ENCODE results near the gene SUSD6. TPM values are rescaled to one million over a fixed set of nuclear protein-coding genes. Genes with fewer than 3 reads are reported as not detected.

The SUSD6 gene
- total and polyA plus RNA-seq, 2 experiments from 2014 or later: 15.7 to 28.4 TPM

GRCh38 chr14:69687606-69688298, 76.4 kb downstream of the SUSD6 start:
- no peak for TF ChIP-seq EZH2 (IDR thresholded peaks at IDR 0.05; ENCODE audit: borderline replicate concordance)
- no peak for TF ChIP-seq CTCF (IDR thresholded peaks at IDR 0.05; ENCODE audit: poor library complexity)
- H4K20me1 ChIP-seq (ENCODE audit: insufficient read depth, poor library complexity, severe bottlenecking): peaks cover 6% of the 10 kb centered on the region
- H3K4me2 ChIP-seq: no peak overlapping the region
- no peak overlapping the region for H2AFZ ChIP-seq
- H3K9me2 ChIP-seq (replicated peaks; ENCODE audit: insufficient read depth): no peaks in the 10 kb centered on the region
- no peak overlapping the region for H3K27ac ChIP-seq
- WGBS (ENCODE audit: low lambda C conversion rate, missing lambda C conversion rate): 84% methylated on average over 4 of the region's 4 CpGs
- no peak for DNase-seq (ENCODE audit: low spot score)
- H3K4me3 ChIP-seq: no peak overlapping the region
- no peaks in the 10 kb centered on the region for H3K36me3 ChIP-seq (replicated peaks; ENCODE audit: insufficient read depth, low read depth)
- peaks cover 89% of the 10 kb centered on the region for H3K79me2 ChIP-seq
- no peaks in the 10 kb centered on the region for H3K27me3 ChIP-seq
- H3K9me3 ChIP-seq (ENCODE audit: low read depth): no peaks in the 10 kb centered on the region
- H3K4me1 ChIP-seq (ENCODE audit: insufficient read depth): peaks cover 16% of the 10 kb centered on the region

GRCh38 chr14:69688299-69688649, 76.9 kb downstream of the SUSD6 start:
- WGBS (ENCODE audit: low lambda C conversion rate, missing lambda C conversion rate): 67% methylated on average over 1 of the region's 1 CpG
- peaks cover 6% of the 10 kb centered on the region for H4K20me1 ChIP-seq (ENCODE audit: insufficient read depth, poor library complexity, severe bottlenecking)

GRCh38 chr14:69690042-69690441, 78.6 kb downstream of the SUSD6 start:
- no peaks in the 10 kb centered on the region for H3K9me3 ChIP-seq (ENCODE audit: low read depth)
- peaks cover 3% of the 10 kb centered on the region for H4K20me1 ChIP-seq (ENCODE audit: insufficient read depth, poor library complexity, severe bottlenecking)
- no peak overlapping the region for H2AFZ ChIP-seq
- peaks cover 37% of the 10 kb centered on the region for H3K4me1 ChIP-seq (ENCODE audit: insufficient read depth)
- no peak for DNase-seq (ENCODE audit: low spot score)
- H3K4me3 ChIP-seq: no peak overlapping the region
- H3K27me3 ChIP-seq: no peaks in the 10 kb centered on the region
- no peaks in the 10 kb centered on the region for H3K9me2 ChIP-seq (replicated peaks; ENCODE audit: insufficient read depth)
- H3K79me2 ChIP-seq: peaks cover 81% of the 10 kb centered on the region
- WGBS (ENCODE audit: low lambda C conversion rate, missing lambda C conversion rate): 95% methylated on average over 2 of the region's 2 CpGs
- TF ChIP-seq EZH2phosphoT487 (IDR thresholded peaks at IDR 0.05; ENCODE audit: low read depth, severe bottlenecking, unreplicated experiment) (no peak), EZH2 (IDR thresholded peaks at IDR 0.05; ENCODE audit: borderline replicate concordance) (no peak), CTCF (IDR thresholded peaks at IDR 0.05; ENCODE audit: poor library complexity) (no peak)
- no peaks in the 10 kb centered on the region for H3K36me3 ChIP-seq (replicated peaks; ENCODE audit: insufficient read depth, low read depth)
- H3K27ac ChIP-seq: no peak overlapping the region
- H3K4me2 ChIP-seq: no peak overlapping the region

More at GRCh38 chr14:69688299-69688649, 76.9 kb downstream of the SUSD6 start:
- H3K4me2 ChIP-seq: no peak overlapping the region
- peaks cover 89% of the 10 kb centered on the region for H3K79me2 ChIP-seq
- H3K27ac ChIP-seq: no peak overlapping the region
- H3K27me3 ChIP-seq: no peaks in the 10 kb centered on the region
- DNase-seq (ENCODE audit: low spot score): no peak
- peaks cover 21% of the 10 kb centered on the region for H3K4me1 ChIP-seq (ENCODE audit: insufficient read depth)
- H3K4me3 ChIP-seq: no peak overlapping the region
- no peaks in the 10 kb centered on the region for H3K36me3 ChIP-seq (replicated peaks; ENCODE audit: insufficient read depth, low read depth)
- H3K9me2 ChIP-seq (replicated peaks; ENCODE audit: insufficient read depth): no peaks in the 10 kb centered on the region
- H2AFZ ChIP-seq: no peak overlapping the region
- H3K9me3 ChIP-seq (ENCODE audit: low read depth): no peaks in the 10 kb centered on the region
- no peak for TF ChIP-seq EZH2 (IDR thresholded peaks at IDR 0.05; ENCODE audit: borderline replicate concordance)
- TF ChIP-seq CTCF (IDR thresholded peaks at IDR 0.05; ENCODE audit: poor library complexity): no peak
- no peak for TF ChIP-seq EZH2phosphoT487 (IDR thresholded peaks at IDR 0.05; ENCODE audit: low read depth, severe bottlenecking, unreplicated experiment)
